Measurements from ENCODE around the gene VAV2. TPM values are rescaled to one million over a fixed set of nuclear protein-coding genes. Genes with fewer than 3 reads are reported as not detected.

The VAV2 gene
- total RNA-seq, 1 donor from 2014 or later, result 8.6 TPM

GRCh38 chr9:133943781-133944745 lies 48.1 kb downstream of the VAV2 start:
- intact Hi-C loops (cut with micrococcal nuclease), result no loop called here
- no peak for DNase-seq (ENCODE audit: low spot score)

GRCh38 chr9:133943036-133943780 lies 48.9 kb downstream of the VAV2 start:
- H3K4me3 Mint-ChIP-seq (ENCODE audit: low read depth), result no peak overlapping the region
- DNase-seq (ENCODE audit: low spot score), result no peak
- H3K27me3 Mint-ChIP-seq (ENCODE audit: low read depth), result no peaks in the 10 kb centered on the region
- no peaks in the 10 kb centered on the region for H3K9me3 Mint-ChIP-seq
- H3K4me1 Mint-ChIP-seq (ENCODE audit: low read depth), result no peaks in the 10 kb centered on the region
- intact Hi-C loops (cut with micrococcal nuclease), result no loop called here
- H3K36me3 Mint-ChIP-seq (ENCODE audit: low read depth), result no peaks in the 10 kb centered on the region
- no peak overlapping the region for H3K27ac Mint-ChIP-seq

More at GRCh38 chr9:133943781-133944745, 48.1 kb downstream of the VAV2 start:
- no peaks in the 10 kb centered on the region for H3K36me3 Mint-ChIP-seq (ENCODE audit: low read depth)
- no peaks in the 10 kb centered on the region for H3K4me1 Mint-ChIP-seq (ENCODE audit: low read depth)
- no peaks in the 10 kb centered on the region for H3K27me3 Mint-ChIP-seq (ENCODE audit: low read depth)
- H3K27ac Mint-ChIP-seq, result no peak overlapping the region
- H3K9me3 Mint-ChIP-seq, result no peaks in the 10 kb centered on the region
- no peak overlapping the region for H3K4me3 Mint-ChIP-seq (ENCODE audit: low read depth)

DNA sequence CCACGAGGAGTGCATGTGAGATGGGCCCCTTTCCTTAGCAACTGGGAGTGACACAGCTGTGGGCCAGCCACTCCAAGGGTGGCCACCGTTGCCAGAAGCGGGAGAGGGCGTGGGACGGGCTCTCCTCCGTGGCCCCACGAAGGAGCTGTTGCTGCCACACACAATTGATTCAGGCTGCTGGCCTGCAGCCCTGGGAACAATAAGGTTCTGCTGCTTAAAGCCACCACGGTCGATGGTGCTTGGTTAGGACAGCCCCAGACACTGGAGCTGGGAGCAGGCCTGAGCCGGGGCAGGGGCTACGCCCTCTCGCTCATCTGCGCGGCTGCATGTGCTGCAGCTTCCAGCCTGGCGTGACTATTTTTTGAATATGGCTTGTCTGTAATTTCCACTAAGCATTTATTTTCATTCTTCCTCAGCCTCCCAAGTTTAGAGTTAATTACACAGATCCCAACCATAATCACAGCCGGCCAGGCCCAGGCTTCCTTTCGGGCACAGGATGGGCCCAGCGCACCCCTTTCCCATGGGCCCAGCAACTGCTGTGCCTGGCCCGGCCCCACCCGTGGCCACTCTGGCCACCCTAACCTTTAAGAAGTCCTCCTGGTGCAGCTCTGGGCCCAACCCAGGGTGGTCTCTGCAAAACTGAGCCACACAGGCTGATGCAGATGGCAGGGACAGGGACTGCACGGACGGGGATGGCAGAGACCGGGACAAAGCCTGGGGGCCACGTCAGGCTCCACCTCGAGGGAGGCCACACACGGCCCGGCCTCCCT lies 49.7 kb downstream of the VAV2 start:
- Mint-ChIP-seq H3K36me3 (ENCODE audit: low read depth) (no peaks in the 10 kb centered on the region), H3K4me3 (ENCODE audit: low read depth) (no peak overlapping the region), H3K27ac (no peak overlapping the region), H3K27me3 (ENCODE audit: low read depth) (no peaks in the 10 kb centered on the region), H3K9me3 (no peaks in the 10 kb centered on the region), H3K4me1 (ENCODE audit: low read depth) (no peaks in the 10 kb centered on the region)
- intact Hi-C loops (cut with micrococcal nuclease), result no loop called here
- no peak for DNase-seq (ENCODE audit: low spot score)

GRCh38 chr9:133939845-133940244 lies 52.3 kb downstream of the VAV2 start:
- Mint-ChIP-seq H3K36me3 (ENCODE audit: low read depth) (no peaks in the 10 kb centered on the region), H3K27ac (no peak overlapping the region), H3K27me3 (ENCODE audit: low read depth) (no peaks in the 10 kb centered on the region), H3K4me3 (ENCODE audit: low read depth) (no peak overlapping the region), H3K4me1 (ENCODE audit: low read depth) (no peaks in the 10 kb centered on the region), H3K9me3 (no peaks in the 10 kb centered on the region)
- DNase-seq (ENCODE audit: low spot score), result no peak
- intact Hi-C loops (cut with micrococcal nuclease), result no loop called here

DNA sequence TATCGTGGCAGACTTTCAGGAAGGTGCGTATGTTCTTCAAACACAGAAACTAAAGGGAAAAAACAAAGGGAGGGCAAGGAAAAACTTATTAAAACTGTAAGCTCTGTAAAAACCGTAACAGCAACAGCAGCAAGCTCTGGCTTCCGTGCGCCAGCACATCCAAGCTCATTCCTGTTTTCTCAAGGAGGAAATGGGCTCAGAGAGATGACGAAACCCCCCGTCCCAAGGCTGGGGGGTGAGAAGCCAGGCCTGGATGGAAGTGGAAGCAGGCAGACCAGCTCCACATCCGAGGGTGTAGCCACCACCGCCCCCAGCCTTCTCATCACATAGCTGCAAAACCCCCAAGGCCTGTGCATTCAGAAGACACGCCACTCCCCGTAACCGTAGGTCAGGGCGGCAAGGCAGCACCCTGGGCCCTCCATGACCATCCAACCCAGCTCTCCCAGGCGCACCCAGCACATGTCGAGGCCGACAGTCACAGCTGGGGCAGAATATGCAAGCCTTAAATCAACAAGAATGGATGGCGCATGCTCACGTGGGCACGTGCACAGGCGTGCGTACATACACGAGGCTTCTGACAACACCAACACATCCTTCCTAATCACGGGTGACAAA lies 52.8 kb downstream of the VAV2 start:
- H3K9me3 Mint-ChIP-seq, result no peaks in the 10 kb centered on the region
- H3K4me1 Mint-ChIP-seq (ENCODE audit: low read depth), result no peaks in the 10 kb centered on the region
- no peak overlapping the region for H3K4me3 Mint-ChIP-seq (ENCODE audit: low read depth)
- no peaks in the 10 kb centered on the region for H3K27me3 Mint-ChIP-seq (ENCODE audit: low read depth)
- no peak overlapping the region for H3K27ac Mint-ChIP-seq
- intact Hi-C loops (cut with micrococcal nuclease), result no loop called here
- H3K36me3 Mint-ChIP-seq (ENCODE audit: low read depth), result no peaks in the 10 kb centered on the region
- no peak for DNase-seq (ENCODE audit: low spot score)

- Mint-ChIP-seq H3K4me3 (ENCODE audit: low read depth) (no peak overlapping the region), H3K27me3 (ENCODE audit: low read depth) (no peaks in the 10 kb centered on the region), H3K27ac (no peak overlapping the region), H3K36me3 (ENCODE audit: low read depth) (no peaks in the 10 kb centered on the region), H3K4me1 (ENCODE audit: low read depth) (no peaks in the 10 kb centered on the region), H3K9me3 (no peaks in the 10 kb centered on the region)
- no peak for DNase-seq (ENCODE audit: low spot score)
- intact Hi-C loops (cut with micrococcal nuclease), result no loop called here
Observed at GRCh38 chr9:133938753-133939152, 53.4 kb downstream of the VAV2 start.

DNA sequence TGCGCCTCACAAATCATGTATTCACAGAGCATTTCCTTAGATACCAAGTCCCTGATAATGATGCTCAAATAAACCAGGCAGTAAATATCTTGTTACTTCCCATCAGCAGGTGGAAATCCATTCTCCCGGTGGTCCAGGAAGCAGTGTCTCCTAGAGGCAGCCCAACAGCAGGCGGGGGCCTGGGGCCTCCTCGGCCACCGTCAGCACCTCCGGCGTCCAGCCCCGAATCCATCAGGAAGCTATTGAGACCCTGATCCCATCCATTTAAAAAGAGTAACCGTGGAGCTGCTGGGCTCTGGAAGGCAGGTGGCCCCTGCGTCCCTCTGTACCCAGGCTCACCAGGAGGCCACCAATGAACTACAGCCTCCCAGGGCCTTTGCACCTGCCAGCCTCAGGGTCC lies 54.0 kb downstream of the VAV2 start:
- no peaks in the 10 kb centered on the region for H3K36me3 Mint-ChIP-seq (ENCODE audit: low read depth)
- no peaks in the 10 kb centered on the region for H3K9me3 Mint-ChIP-seq
- H3K27me3 Mint-ChIP-seq (ENCODE audit: low read depth), result no peaks in the 10 kb centered on the region
- DNase-seq (ENCODE audit: low spot score), result no peak
- intact Hi-C loops (cut with micrococcal nuclease), result no loop called here
- H3K4me3 Mint-ChIP-seq (ENCODE audit: low read depth), result no peak overlapping the region
- H3K27ac Mint-ChIP-seq, result no peak overlapping the region
- H3K4me1 Mint-ChIP-seq (ENCODE audit: low read depth), result no peaks in the 10 kb centered on the region

- Mint-ChIP-seq H3K4me3 (ENCODE audit: low read depth) (no peak overlapping the region), H3K4me1 (ENCODE audit: low read depth) (no peaks in the 10 kb centered on the region), H3K36me3 (ENCODE audit: low read depth) (no peaks in the 10 kb centered on the region), H3K9me3 (no peaks in the 10 kb centered on the region), H3K27me3 (ENCODE audit: low read depth) (no peaks in the 10 kb centered on the region), H3K27ac (no peak overlapping the region)
- DNase-seq (ENCODE audit: low spot score), result no peak
- intact Hi-C loops (cut with micrococcal nuclease), result no loop called here
Observed at GRCh38 chr9:133937120-133937519, 55.0 kb downstream of the VAV2 start.

DNA sequence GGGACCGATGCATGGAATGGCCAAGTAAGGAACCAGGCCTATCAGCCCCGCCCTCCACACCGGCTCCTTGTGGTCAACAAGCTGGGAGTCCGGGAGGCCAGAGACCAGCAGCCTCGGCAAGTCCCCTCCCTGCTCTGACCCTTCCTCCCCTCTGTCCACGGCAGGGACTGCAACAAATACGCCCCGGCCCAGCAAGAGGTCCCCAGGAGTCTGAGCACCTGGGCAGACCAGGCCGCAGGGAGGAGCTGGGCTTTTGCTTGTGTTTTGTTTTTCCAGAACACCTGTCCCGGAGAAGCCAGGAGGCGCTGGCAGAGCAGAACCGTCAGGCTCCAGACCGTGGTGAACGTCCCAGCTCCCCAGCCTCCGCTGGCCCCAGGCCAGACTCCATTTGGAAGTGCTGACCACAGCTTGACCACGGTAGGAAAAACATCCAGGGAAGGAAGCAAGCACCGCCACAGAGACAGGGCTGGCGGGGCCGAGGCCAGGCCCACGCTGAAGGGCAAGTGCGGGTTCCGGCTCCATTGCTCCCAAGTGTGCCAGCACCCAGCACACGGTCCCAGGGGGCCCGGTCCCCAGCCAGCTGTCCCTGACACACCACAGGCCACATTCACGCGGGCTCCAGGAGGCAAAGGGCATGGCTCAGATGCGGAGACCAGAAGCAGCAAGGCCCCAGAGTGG lies 56.7 kb downstream of the VAV2 start:
- Mint-ChIP-seq H3K27me3 (ENCODE audit: low read depth) (no peaks in the 10 kb centered on the region), H3K4me3 (ENCODE audit: low read depth) (no peak overlapping the region), H3K9me3 (no peaks in the 10 kb centered on the region), H3K36me3 (ENCODE audit: low read depth) (no peaks in the 10 kb centered on the region), H3K27ac (no peak overlapping the region), H3K4me1 (ENCODE audit: low read depth) (no peaks in the 10 kb centered on the region)
- DNase-seq (ENCODE audit: low spot score), result no peak
- intact Hi-C loops (cut with micrococcal nuclease), result no loop called here

DNA sequence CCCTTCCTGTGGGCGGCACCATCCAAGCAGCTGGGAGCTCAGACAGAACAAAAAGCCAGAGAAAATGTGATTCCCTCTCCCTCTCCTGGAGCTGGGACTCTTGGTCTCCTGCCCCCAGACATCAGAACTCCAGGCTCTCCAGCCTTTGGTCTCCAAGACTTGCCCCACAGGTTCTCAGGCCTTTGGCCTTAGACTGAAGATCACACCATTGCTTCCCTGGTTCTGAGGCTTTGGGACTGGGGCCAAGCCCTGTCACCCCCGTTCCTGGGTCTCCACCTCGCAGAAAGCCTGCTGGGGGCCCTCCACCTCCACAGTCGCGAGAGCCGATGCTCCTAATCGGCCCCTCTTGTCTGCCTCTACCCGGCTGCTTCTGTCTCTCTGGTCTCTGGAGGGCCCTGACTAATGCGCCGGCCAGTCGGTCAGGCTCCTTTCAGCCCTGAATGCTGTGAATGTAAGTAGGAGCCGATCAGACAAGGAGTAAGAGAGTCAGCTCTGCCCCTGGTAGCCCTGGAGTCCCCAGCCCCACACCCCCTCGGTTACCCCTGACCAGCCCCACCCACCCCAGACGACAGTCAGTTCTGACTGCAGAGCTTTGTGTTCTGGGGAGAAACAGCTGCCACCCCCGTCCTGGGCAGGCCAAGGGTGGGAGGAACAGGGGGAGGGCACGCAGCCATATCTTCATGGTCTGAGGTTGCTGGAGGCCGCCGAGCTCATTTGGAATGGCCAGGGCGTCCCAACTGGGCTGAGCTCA lies 57.5 kb downstream of the VAV2 start:
- Mint-ChIP-seq H3K9me3 (no peaks in the 10 kb centered on the region), H3K27ac (no peak overlapping the region), H3K4me3 (ENCODE audit: low read depth) (no peak overlapping the region), H3K27me3 (ENCODE audit: low read depth) (no peaks in the 10 kb centered on the region), H3K4me1 (ENCODE audit: low read depth) (no peaks in the 10 kb centered on the region), H3K36me3 (ENCODE audit: low read depth) (no peaks in the 10 kb centered on the region)
- intact Hi-C loops (cut with micrococcal nuclease), result no loop called here
- no peak for DNase-seq (ENCODE audit: low spot score)

- no peak overlapping the region for H3K4me3 Mint-ChIP-seq (ENCODE audit: low read depth)
- no peaks in the 10 kb centered on the region for H3K36me3 Mint-ChIP-seq (ENCODE audit: low read depth)
- no peak overlapping the region for H3K27ac Mint-ChIP-seq
- H3K4me1 Mint-ChIP-seq (ENCODE audit: low read depth), result no peaks in the 10 kb centered on the region
- DNase-seq (ENCODE audit: low spot score), result no peak
- intact Hi-C loops (cut with micrococcal nuclease), result no loop called here
- H3K9me3 Mint-ChIP-seq, result no peaks in the 10 kb centered on the region
- H3K27me3 Mint-ChIP-seq (ENCODE audit: low read depth), result no peaks in the 10 kb centered on the region
Observed at GRCh38 chr9:133933426-133934026, 58.6 kb downstream of the VAV2 start.
